M059J (cell line): Measurements from ENCODE around the gene SLC25A51. TPM values are rescaled to one million over a fixed set of nuclear protein-coding genes. Genes with fewer than 3 reads are reported as not detected.
A peak's percentile ranks its signal among the peaks of the same experiment; 100 is the strongest.
"Not testable (repeated sequence)": the region's sequence is repeated elsewhere in the genome, so short reads cannot be mapped to it uniquely, and the experiment has no call there.

Experiments used
- DNase-seq: peaks from one replicate; pipeline ENCODE4 v3.0.0-alpha.2; 2012; ENCODE audit warnings: low read depth
- total RNA-seq: library from RNA; depleted of rRNA; stranded (reverse); fragments of >200 nt; shearing (Covaris generic); gene quantifications from 2 replicates; pipeline ENCODE4 v1.2.3, GENCODE V29; 2014

The SLC25A51 gene
- total RNA-seq, 1 experiment from 2014 or later, result 40.4 TPM

GRCh38 chr9:37905776-37906175 lies 1.8 kb upstream of the SLC25A51 start:
- DNase-seq, result no peak

- no peak for DNase-seq
Observed at GRCh38 chr9:37905131-37905505, 1.2 kb upstream of the SLC25A51 start.

- DNase-seq, result peak; percentile 36
Observed at GRCh38 chr9:37904445-37905130, 661 bp upstream of the SLC25A51 start.

GRCh38 chr9:37902796-37903646 lies 906 bp downstream of the SLC25A51 start:
- DNase-seq, result peak; percentile 54

- no peak for DNase-seq
Observed at GRCh38 chr9:37902131-37902530, 1.8 kb downstream of the SLC25A51 start.

- no peak for DNase-seq
Observed at GRCh38 chr9:37899041-37899440, 4.9 kb downstream of the SLC25A51 start.

GRCh38 chr9:37897665-37898064 lies 6.3 kb downstream of the SLC25A51 start:
- DNase-seq, result peak; percentile 36

GRCh38 chr9:37892063-37892462 lies 11.9 kb downstream of the SLC25A51 start:
- DNase-seq, result no peak

- not testable (repeated sequence) for DNase-seq
Observed at GRCh38 chr9:37891042-37891441, 12.9 kb downstream of the SLC25A51 start.

- no peak for DNase-seq
Observed at GRCh38 chr9:37889536-37889935, 14.4 kb downstream of the SLC25A51 start.

- not testable (repeated sequence) for DNase-seq
Observed at GRCh38 chr9:37887977-37888583, 15.8 kb downstream of the SLC25A51 start.

- no peak for DNase-seq
Observed at GRCh38 chr9:37880916-37881479, 22.9 kb downstream of the SLC25A51 start.

- no peak for DNase-seq
Observed at GRCh38 chr9:37876376-37876775, 27.6 kb downstream of the SLC25A51 start.

GRCh38 chr9:37873955-37874354 lies 30.0 kb downstream of the SLC25A51 start:
- DNase-seq, result no peak

GRCh38 chr9:37870799-37871176 lies 33.1 kb downstream of the SLC25A51 start:
- no peak for DNase-seq

- DNase-seq, result no peak
Observed at GRCh38 chr9:37870081-37870798, 33.7 kb downstream of the SLC25A51 start.

GRCh38 chr9:37862530-37862929 lies 41.4 kb downstream of the SLC25A51 start:
- no peak for DNase-seq

GRCh38 chr9:37859043-37859442 lies 44.9 kb downstream of the SLC25A51 start:
- DNase-seq, result no peak

- no peak for DNase-seq
Observed at GRCh38 chr9:37856551-37856950, 47.4 kb downstream of the SLC25A51 start.

- DNase-seq, result no peak
Observed at GRCh38 chr9:37852222-37852621, 51.7 kb downstream of the SLC25A51 start.

- peak; percentile 84 for DNase-seq
Observed at GRCh38 chr9:37840560-37841194, 63.2 kb downstream of the SLC25A51 start.
